Gastroesophageal sphincter (tissue), 4 donors: ENCODE data around the gene MYOG. TPM values are rescaled to one million over a fixed set of nuclear protein-coding genes. Genes with fewer than 3 reads are reported as not detected.

Source experiments
- ATAC-seq: fragments of 150-250 bp; one replicate; pipeline ENCODE4 v1.9.1; 2016; ENCODE audit warnings: mild to moderate bottlenecking, moderate library complexity
- H3K27ac ChIP-seq, 4 donors: fragments of 200-600 bp; sonication (generic) in 3 of 4; 1 replicate in 3 of 4; 2 replicates in 1 of 4; pipeline ENCODE4 v1.5.1; 2016 to 2019
- H3K27me3 ChIP-seq: fragments of 200-600 bp; sonication (generic); one replicate; pipeline ENCODE4 v1.5.1; 2019
- H3K36me3 ChIP-seq, 2 donors: fragments of 200-600 bp; sonication (generic); one replicate each; pipeline ENCODE4 v1.5.1; 2019; ENCODE audit warnings: control low read depth in 1 of 2
- H3K4me1 ChIP-seq, 3 donors: fragments of 200-600 bp; sonication (generic); 1 replicate in 2 of 3; 2 replicates in 1 of 3; pipeline ENCODE4 v1.5.1; 2016 to 2019; ENCODE audit warnings: control low read depth in 2 of 3
- H3K4me3 ChIP-seq, 2 donors: fragments of 200-600 bp; sonication (generic); one replicate each; pipeline ENCODE4 v1.5.1; 2019; ENCODE audit warnings: mild to moderate bottlenecking in 1 of 2, moderate library complexity in 1 of 2
- H3K9me3 ChIP-seq, 3 donors: fragments of 200-600 bp; sonication (generic); one replicate each; pipeline ENCODE4 v1.5.1; 2017 to 2019; ENCODE audit warnings: control low read depth in 2 of 3
- CTCF ChIP-seq, 4 experiments: fragments of 200-600 bp in 2 of 4; fragments of 450-650 bp in 2 of 4; sonication (generic) in 1 of 4; IDR thresholded peaks; one replicate each; pipeline ENCODE4 v1.5.1; 2017 to 2019; ENCODE audit warnings: antibody characterized with exemption in 4 of 4, mild to moderate bottlenecking in 2 of 4, moderate library complexity in 2 of 4
- EP300 ChIP-seq: sonication (generic); formaldehyde crosslinking; IDR thresholded peaks from one replicate; pipeline ENCODE4 v1.6.1; 2017; ENCODE audit warnings: antibody characterized with exemption, mild to moderate bottlenecking
- POLR2A ChIP-seq, 2 donors: fragments of 450-650 bp; IDR thresholded peaks; one replicate each; pipeline ENCODE4 v1.6.1; 2017; ENCODE audit warnings: antibody characterized with exemption in 2 of 2, mild to moderate bottlenecking in 2 of 2, moderate library complexity in 1 of 2
- POLR2AphosphoS5 ChIP-seq: sonication (generic); formaldehyde crosslinking; IDR thresholded peaks from one replicate; pipeline ENCODE4 v1.6.1; 2017; ENCODE audit warnings: antibody characterized with exemption
- WGBS, 2 donors: methylation state at CpG; one replicate each; pipeline ENCODE4 v1.1.5; 2018; ENCODE audit warnings: low coverage in 1 of 2; 5-methylcytosine and 5-hydroxymethylcytosine counted together
- total RNA-seq, 4 donors: library from RNA; depleted of rRNA; stranded (reverse); fragments of >200 nt; gene quantifications; one replicate each; pipeline ENCODE4 v1.1.0, GENCODE V29; 2016

The MYOG gene
- total RNA-seq, 4 donors from 2014 or later: 0.35 TPM; not detected in 3

- Histone ChIP-seq H3K9me3 (no peaks in the 10 kb centered on the region), H3K27me3 (no peaks in the 10 kb centered on the region), H3K36me3 (peaks cover 0 to 12% of the 10 kb centered on the region in 2 donors), H3K4me3 (no peak overlapping the region), H3K27ac (no peak overlapping the region), H3K4me1 (peaks cover 0 to 18% (median 0%) of the 10 kb centered on the region in 3 donors)
- no peak for ATAC-seq
- 89 to 100% methylated on average over 3 of the region's 7 CpGs for WGBS, 2 donors
- no peak for TF ChIP-seq POLR2AphosphoS5
- TF ChIP-seq POLR2A (IDR thresholded peaks at IDR 0.05): no peak
- no peak for TF ChIP-seq CTCF (IDR thresholded peaks at IDR 0.05)
- no peak for TF ChIP-seq EP300
These were observed 41.1 kb downstream of the MYOG start for GRCh38 chr1:203044546-203045250.

- H3K4me3 ChIP-seq: no peak overlapping the region
- 85 to 97% methylated on average over 4 to 6 of the region's 14 CpGs for WGBS, 2 donors
- H3K27me3 ChIP-seq: no peaks in the 10 kb centered on the region
- peaks cover 0 to 12% of the 10 kb centered on the region in 2 donors for H3K36me3 ChIP-seq
- ATAC-seq: no peak
- TF ChIP-seq POLR2AphosphoS5: no peak
- TF ChIP-seq EP300: no peak
- no peak for TF ChIP-seq POLR2A (IDR thresholded peaks at IDR 0.05)
- TF ChIP-seq CTCF (IDR thresholded peaks at IDR 0.05): no peak
- H3K4me1 ChIP-seq: peaks cover 0 to 25% (median 0%) of the 10 kb centered on the region in 3 donors
- H3K9me3 ChIP-seq: no peaks in the 10 kb centered on the region
- H3K27ac ChIP-seq: no peak overlapping the region
These were observed 41.8 kb downstream of the MYOG start for GRCh38 chr1:203043830-203044545.

- TF ChIP-seq CTCF (IDR thresholded peaks at IDR 0.05) (no peak), POLR2A (IDR thresholded peaks at IDR 0.05) (no peak), POLR2AphosphoS5 (no peak)
- WGBS, 2 donors: 60 to 96% methylated on average over 1 to 3 of the region's 3 CpGs
- H3K9me3 ChIP-seq: no peaks in the 10 kb centered on the region
- H3K4me3 ChIP-seq: no peak overlapping the region
- ATAC-seq: no peak
- peaks cover 0 to 12% of the 10 kb centered on the region in 2 donors for H3K36me3 ChIP-seq
- H3K27ac ChIP-seq: no peak overlapping the region
- H3K27me3 ChIP-seq: no peaks in the 10 kb centered on the region
- peaks cover 0 to 33% (median 0%) of the 10 kb centered on the region in 3 donors for H3K4me1 ChIP-seq
These were observed 44.4 kb downstream of the MYOG start for GRCh38 chr1:203041351-203041932.

GRCh38 chr1:203040513-203041275 is 45.1 kb downstream of the MYOG start:
- no peak overlapping the region for H3K4me3 ChIP-seq
- peaks cover 0 to 7% of the 10 kb centered on the region in 2 donors for H3K36me3 ChIP-seq
- 50 to 56% methylated on average over 1 to 3 of the region's 5 CpGs for WGBS, 2 donors
- TF ChIP-seq POLR2AphosphoS5 (no peak), EP300 (no peak), CTCF (IDR thresholded peaks at IDR 0.05) (no peak), POLR2A (IDR thresholded peaks at IDR 0.05) (no peak)
- no peak for ATAC-seq
- no peak overlapping the region for H3K27ac ChIP-seq
- H3K9me3 ChIP-seq: no peaks in the 10 kb centered on the region
- no peaks in the 10 kb centered on the region for H3K27me3 ChIP-seq
- peaks cover 0 to 28% (median 0%) of the 10 kb centered on the region in 3 donors for H3K4me1 ChIP-seq
